ENCODE results near the gene DCTPP1.

DCTPP1 gene

GRCh38 chr16:30428055-30428454 lies 1.8 kb downstream of the DCTPP1 start:
- no peak overlapping the region for H3K9ac ChIP-seq (ENCODE audit: low read depth, low read length)
- no peaks in the 10 kb centered on the region for H3K9me3 ChIP-seq (ENCODE audit: insufficient read depth, low read depth, low read length)
- H3K4me3 ChIP-seq (ENCODE audit: low read length): no peak overlapping the region
- H3K27ac ChIP-seq (ENCODE audit: low read length): no peak overlapping the region
- H3K4me1 ChIP-seq (ENCODE audit: insufficient read depth, low read length): no peaks in the 10 kb centered on the region; the same call in 1 of the 2 replicates
- peaks cover 36% of the 10 kb centered on the region for H3K36me3 ChIP-seq (ENCODE audit: insufficient read depth, low read depth, low read length)
- H3K27me3 ChIP-seq (ENCODE audit: insufficient read depth, low read length): no peaks in the 10 kb centered on the region

- Histone ChIP-seq H3K4me1 (ENCODE audit: insufficient read depth, low read length) (no peaks in the 10 kb centered on the region), H3K4me3 (ENCODE audit: low read length) (no peak overlapping the region), H3K9ac (ENCODE audit: low read depth, low read length) (no peak overlapping the region), H3K9me3 (ENCODE audit: insufficient read depth, low read depth, low read length) (no peaks in the 10 kb centered on the region), H3K36me3 (ENCODE audit: insufficient read depth, low read depth, low read length) (peaks cover 41% of the 10 kb centered on the region), H3K27me3 (ENCODE audit: insufficient read depth, low read length) (no peaks in the 10 kb centered on the region), H3K27ac (ENCODE audit: low read length) (no peak overlapping the region)
These were observed 8.8 kb downstream of the DCTPP1 start for GRCh38 chr16:30421010-30421409.

- H3K27ac ChIP-seq (ENCODE audit: low read length): no peak overlapping the region
- peak overlapping the region; percentile 64; the same call in 1 of the 2 replicates for H3K4me3 ChIP-seq (ENCODE audit: low read length)
- H3K27me3 ChIP-seq (ENCODE audit: insufficient read depth, low read length): no peaks in the 10 kb centered on the region
- H3K9ac ChIP-seq (ENCODE audit: low read depth, low read length): peak overlapping the region; percentile 56; the same call in 1 of the 2 replicates
- H3K4me1 ChIP-seq (ENCODE audit: insufficient read depth, low read length): no peaks in the 10 kb centered on the region
- H3K36me3 ChIP-seq (ENCODE audit: insufficient read depth, low read depth, low read length): peaks cover 30% of the 10 kb centered on the region
- H3K9me3 ChIP-seq (ENCODE audit: insufficient read depth, low read depth, low read length): no peaks in the 10 kb centered on the region
These were observed 11.3 kb downstream of the DCTPP1 start for GRCh38 chr16:30418350-30419181.

DNA sequence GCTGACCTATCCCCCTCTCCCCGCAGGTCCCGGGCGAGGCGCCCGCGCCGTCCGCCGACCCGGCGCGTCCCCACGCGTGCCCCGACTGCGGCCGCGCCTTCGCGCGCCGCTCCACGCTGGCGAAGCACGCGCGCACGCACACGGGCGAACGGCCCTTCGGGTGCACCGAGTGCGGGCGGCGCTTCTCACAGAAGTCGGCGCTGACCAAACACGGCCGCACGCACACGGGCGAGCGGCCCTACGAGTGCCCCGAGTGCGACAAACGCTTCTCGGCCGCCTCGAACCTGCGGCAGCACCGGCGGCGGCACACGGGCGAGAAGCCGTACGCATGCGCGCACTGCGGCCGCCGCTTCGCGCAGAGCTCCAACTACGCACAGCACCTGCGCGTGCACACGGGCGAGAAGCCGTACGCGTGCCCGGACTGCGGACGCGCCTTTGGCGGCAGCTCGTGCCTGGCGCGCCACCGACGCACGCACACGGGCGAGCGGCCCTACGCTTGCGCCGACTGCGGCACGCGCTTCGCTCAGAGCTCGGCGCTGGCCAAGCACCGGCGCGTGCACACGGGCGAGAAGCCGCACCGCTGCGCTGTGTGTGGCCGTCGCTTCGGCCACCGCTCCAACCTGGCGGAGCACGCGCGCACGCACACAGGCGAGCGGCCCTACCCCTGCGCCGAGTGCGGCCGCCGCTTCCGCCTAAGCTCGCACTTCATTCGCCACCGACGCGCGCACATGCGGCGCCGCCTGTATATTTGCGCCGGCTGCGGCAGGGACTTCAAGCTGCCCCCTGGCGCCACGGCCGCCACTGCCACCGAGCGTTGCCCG lies 12.1 kb downstream of the DCTPP1 start:
- H3K9ac ChIP-seq (ENCODE audit: low read depth, low read length): peak overlapping the region; percentile 56
- H3K27me3 ChIP-seq (ENCODE audit: insufficient read depth, low read length): no peaks in the 10 kb centered on the region
- H3K4me3 ChIP-seq (ENCODE audit: low read length): peak overlapping the region; percentile 64; the same call in 1 of the 2 replicates
- no peak overlapping the region for H3K27ac ChIP-seq (ENCODE audit: low read length)
- H3K4me1 ChIP-seq (ENCODE audit: insufficient read depth, low read length): no peaks in the 10 kb centered on the region
- H3K9me3 ChIP-seq (ENCODE audit: insufficient read depth, low read depth, low read length): no peaks in the 10 kb centered on the region
- H3K36me3 ChIP-seq (ENCODE audit: insufficient read depth, low read depth, low read length): peaks cover 34% of the 10 kb centered on the region

DNA sequence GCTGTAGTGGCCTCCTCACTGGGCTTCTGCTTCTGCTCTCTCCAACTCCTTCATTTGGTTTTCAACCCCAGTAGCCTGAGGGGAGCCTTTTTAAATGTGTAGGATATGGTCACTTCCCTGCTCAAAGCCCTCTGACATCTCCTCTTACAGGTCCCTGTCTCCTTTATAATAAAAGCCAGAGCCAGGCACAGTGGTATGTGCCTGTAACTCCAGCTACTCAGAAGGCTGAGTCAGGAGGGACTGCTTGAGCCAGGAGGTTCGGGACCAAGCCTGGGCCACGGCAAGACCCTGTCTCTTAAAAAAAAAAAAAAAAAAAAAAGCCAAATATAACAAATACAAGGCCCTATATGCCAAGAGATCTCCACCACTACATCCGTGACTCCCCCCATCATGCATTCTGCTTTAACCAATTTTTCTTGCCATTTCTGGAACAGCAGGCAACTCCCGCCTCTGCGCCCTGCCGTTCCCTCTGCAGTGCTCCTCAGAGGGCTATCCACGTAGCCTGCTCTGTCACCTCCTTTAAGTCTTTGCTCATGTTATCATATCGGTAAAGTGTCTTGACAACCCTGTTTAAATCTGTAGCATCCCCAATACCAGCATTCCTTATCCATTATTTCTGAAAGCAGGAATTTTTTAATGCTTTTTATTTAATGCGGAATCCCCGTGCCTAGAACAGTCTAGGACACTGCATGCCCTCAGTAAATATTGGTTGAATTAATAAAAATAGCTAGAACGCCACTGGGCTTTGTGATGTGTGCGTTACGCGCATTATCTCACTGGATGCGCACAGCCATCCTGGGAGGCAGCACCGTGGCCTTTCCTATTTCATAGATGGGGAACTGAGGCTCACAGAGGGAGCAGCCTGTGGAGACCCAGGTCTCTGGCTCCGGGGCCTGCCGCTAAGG lies 13.0 kb downstream of the DCTPP1 start:
- peak overlapping the region; percentile 56; the same call in 1 of the 2 replicates for H3K9ac ChIP-seq (ENCODE audit: low read depth, low read length)
- no peaks in the 10 kb centered on the region for H3K27me3 ChIP-seq (ENCODE audit: insufficient read depth, low read length)
- peaks cover 34% of the 10 kb centered on the region for H3K36me3 ChIP-seq (ENCODE audit: insufficient read depth, low read depth, low read length)
- H3K27ac ChIP-seq (ENCODE audit: low read length): no peak overlapping the region
- no peaks in the 10 kb centered on the region for H3K9me3 ChIP-seq (ENCODE audit: insufficient read depth, low read depth, low read length)
- peak overlapping the region; percentile 64; the same call in 1 of the 2 replicates for H3K4me3 ChIP-seq (ENCODE audit: low read length)
- H3K4me1 ChIP-seq (ENCODE audit: insufficient read depth, low read length): no peaks in the 10 kb centered on the region

GRCh38 chr16:30416047-30416603 lies 13.7 kb downstream of the DCTPP1 start:
- Histone ChIP-seq H3K4me1 (ENCODE audit: insufficient read depth, low read length) (no peaks in the 10 kb centered on the region), H3K9me3 (ENCODE audit: insufficient read depth, low read depth, low read length) (no peaks in the 10 kb centered on the region), H3K27ac (ENCODE audit: low read length) (no peak overlapping the region), H3K4me3 (ENCODE audit: low read length) (no peak overlapping the region), H3K36me3 (ENCODE audit: insufficient read depth, low read depth, low read length) (peaks cover 36% of the 10 kb centered on the region), H3K27me3 (ENCODE audit: insufficient read depth, low read length) (no peaks in the 10 kb centered on the region), H3K9ac (ENCODE audit: low read depth, low read length) (no peak overlapping the region)

DNA sequence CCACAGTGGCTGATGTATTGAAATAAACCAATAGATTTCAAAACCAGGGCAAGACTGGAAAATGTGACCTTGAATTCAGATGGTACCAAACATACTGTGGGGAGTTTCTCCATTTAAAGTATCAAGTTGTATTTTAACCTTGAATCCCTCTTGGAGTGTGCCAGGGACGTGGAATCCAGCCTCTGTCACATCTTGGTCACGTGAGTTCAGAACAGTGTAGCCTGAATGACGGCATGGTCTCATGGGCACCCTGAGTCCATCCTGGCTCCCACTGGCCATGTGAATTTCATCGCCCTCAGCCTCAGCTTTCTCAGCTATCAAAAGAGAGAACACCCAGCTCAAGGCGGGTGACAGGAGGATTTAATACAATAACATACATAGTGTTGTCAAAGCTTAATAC lies 15.7 kb downstream of the DCTPP1 start:
- Histone ChIP-seq H3K27ac (ENCODE audit: low read length) (no peak overlapping the region), H3K9ac (ENCODE audit: low read depth, low read length) (no peak overlapping the region), H3K27me3 (ENCODE audit: insufficient read depth, low read length) (no peaks in the 10 kb centered on the region), H3K9me3 (ENCODE audit: insufficient read depth, low read depth, low read length) (no peaks in the 10 kb centered on the region), H3K4me1 (ENCODE audit: insufficient read depth, low read length) (no peaks in the 10 kb centered on the region), H3K36me3 (ENCODE audit: insufficient read depth, low read depth, low read length) (peaks cover 42% of the 10 kb centered on the region), H3K4me3 (ENCODE audit: low read length) (no peak overlapping the region)

DNA sequence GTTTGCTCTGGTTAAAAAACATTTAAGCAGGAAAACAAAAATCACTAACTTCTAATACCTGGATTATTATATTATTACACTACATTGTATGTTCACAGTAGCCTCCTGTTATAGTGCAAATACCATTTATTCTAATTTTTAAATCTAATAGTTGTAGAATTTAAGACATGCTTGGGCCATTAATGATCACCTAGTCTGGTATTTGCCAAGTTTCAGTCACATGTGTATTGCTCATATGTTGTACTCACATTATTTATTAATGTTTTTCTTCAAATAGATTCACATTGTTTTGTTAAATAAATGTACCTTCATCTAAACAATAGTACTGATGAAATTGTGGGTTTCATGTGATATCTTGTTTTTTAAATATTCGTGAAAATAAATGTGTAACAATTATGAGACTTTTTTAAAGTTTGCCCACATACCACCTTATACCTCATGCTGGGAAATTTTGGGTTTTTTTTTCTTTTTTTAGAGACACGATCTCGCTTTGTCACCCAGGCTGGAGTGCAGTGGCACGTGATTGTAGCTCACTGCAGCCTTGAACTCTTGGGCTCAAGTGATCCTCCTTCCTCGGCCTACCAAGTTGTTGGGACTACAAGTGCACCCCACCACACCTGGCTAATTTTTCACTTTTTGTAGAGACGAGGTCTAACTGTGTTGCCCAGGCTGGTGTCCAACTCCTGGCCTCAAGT lies 16.6 kb downstream of the DCTPP1 start:
- peaks cover 42% of the 10 kb centered on the region for H3K36me3 ChIP-seq (ENCODE audit: insufficient read depth, low read depth, low read length)
- no peak overlapping the region for H3K27ac ChIP-seq (ENCODE audit: low read length)

GRCh38 chr16:30409125-30410060 lies 20.4 kb downstream of the DCTPP1 start:
- H3K27me3 ChIP-seq (ENCODE audit: insufficient read depth, low read length): no peaks in the 10 kb centered on the region
- no peak overlapping the region for H3K27ac ChIP-seq (ENCODE audit: low read length)
- no peaks in the 10 kb centered on the region for H3K9me3 ChIP-seq (ENCODE audit: insufficient read depth, low read depth, low read length)
- H3K4me3 ChIP-seq (ENCODE audit: low read length): peak overlapping the region; percentile 18; the same call in 1 of the 2 replicates
- H3K4me1 ChIP-seq (ENCODE audit: insufficient read depth, low read length): peaks cover 8% of the 10 kb centered on the region; the same call in 1 of the 2 replicates
- peaks cover 42% of the 10 kb centered on the region for H3K36me3 ChIP-seq (ENCODE audit: insufficient read depth, low read depth, low read length)
- H3K9ac ChIP-seq (ENCODE audit: low read depth, low read length): no peak overlapping the region

More for the DNA sequence above, 16.6 kb downstream of the DCTPP1 start:
- Histone ChIP-seq H3K4me3 (ENCODE audit: low read length) (no peak overlapping the region), H3K9ac (ENCODE audit: low read depth, low read length) (no peak overlapping the region), H3K27me3 (ENCODE audit: insufficient read depth, low read length) (no peaks in the 10 kb centered on the region), H3K9me3 (ENCODE audit: insufficient read depth, low read depth, low read length) (no peaks in the 10 kb centered on the region), H3K4me1 (ENCODE audit: insufficient read depth, low read length) (peaks cover 2% of the 10 kb centered on the region; the same call in 1 of the 2 replicates)
